GM19463 (cell line): ENCODE measurements around the gene HAUS8.
"Not testable (repeated sequence)": the region's sequence is repeated elsewhere in the genome, so short reads cannot be mapped to it uniquely, and the experiment has no call there.

Source experiments
- ATAC-seq: cut with Tn5 transposase; IDR thresholded peaks from one replicate; pipeline ENCODE4 v1.9.1; 2021; ENCODE audit warnings: mild to moderate bottlenecking, moderate library complexity; ENCODE audit not compliant: unreplicated experiment

Gene HAUS8, protein sequence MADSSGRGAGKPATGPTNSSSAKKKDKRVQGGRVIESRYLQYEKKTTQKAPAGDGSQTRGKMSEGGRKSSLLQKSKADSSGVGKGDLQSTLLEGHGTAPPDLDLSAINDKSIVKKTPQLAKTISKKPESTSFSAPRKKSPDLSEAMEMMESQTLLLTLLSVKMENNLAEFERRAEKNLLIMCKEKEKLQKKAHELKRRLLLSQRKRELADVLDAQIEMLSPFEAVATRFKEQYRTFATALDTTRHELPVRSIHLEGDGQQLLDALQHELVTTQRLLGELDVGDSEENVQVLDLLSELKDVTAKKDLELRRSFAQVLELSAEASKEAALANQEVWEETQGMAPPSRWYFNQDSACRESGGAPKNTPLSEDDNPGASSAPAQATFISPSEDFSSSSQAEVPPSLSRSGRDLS

DNA sequence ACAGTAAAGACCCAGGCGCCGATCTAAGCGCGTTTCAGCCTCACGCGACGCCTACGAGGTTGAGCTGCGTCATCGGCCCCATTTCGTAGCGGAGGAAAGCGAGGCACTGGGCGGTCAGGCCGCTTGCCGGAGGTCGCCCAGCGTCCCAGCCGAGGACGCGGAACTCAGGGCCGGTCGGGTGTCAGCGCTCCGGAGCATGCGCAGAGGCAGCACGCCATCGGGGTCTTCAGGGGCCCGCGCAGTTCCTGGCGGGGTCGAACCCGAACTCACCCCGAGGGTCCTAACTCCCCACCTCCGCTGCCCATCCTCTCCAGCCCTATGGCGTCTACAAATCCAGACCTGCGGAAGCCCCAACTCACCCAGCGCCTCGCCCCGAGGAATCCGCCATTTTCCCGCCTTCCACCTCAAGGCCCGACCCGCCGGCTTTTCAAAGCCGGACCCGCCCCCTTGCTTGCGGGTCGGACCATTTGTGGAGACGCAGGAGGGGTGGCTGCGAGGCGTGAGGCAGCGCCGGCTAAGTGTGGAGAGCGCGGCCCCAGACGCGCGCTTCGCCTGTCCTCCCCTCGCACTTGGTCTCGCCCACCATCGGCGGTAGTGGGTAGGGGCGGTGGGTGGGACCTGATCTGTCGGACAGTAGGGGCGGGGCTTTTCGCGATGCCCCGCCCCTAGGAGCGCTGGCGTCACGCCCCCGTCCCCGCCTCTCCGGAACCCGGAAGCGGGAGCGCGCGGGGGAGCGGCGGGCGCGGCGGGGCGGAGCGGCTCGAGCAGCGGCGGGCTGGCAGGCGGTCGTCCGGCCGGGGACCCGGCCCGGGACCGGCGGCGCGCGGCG lies at the start of gene HAUS8, which contains the start of gene MYO9B:
Gene HAUS8 (minus strand): TSS at position 418 of the 829 bp plus-strand sequence. CDS start 30 bp downstream, at position 388.
Gene MYO9B (plus strand): TSS at position 743 of the 829 bp plus-strand sequence. CDS start 25,941 bp downstream, outside the sequence.
- ATAC-seq: peak; percentile 78

DNA sequence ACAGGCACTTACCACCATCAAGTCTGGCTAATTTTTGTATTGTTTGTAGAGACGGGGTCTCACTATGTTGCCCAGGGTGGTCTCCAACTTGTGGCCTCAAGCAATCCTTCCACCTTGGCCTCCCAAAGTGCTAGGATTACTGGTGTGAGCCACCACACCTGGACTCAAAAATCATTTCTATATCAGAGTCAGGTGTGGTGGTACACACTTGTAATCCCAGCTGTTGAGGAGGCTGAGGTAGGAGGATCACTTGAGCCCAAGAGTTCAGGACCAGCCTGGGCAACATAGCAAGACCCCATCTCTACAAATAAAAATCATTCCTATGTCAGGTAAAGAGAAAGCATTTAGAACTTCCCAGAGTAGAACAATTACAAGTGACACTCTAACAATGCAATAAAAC lies 48.8 kb upstream of the HAUS8 start:
- no peak for ATAC-seq

DNA sequence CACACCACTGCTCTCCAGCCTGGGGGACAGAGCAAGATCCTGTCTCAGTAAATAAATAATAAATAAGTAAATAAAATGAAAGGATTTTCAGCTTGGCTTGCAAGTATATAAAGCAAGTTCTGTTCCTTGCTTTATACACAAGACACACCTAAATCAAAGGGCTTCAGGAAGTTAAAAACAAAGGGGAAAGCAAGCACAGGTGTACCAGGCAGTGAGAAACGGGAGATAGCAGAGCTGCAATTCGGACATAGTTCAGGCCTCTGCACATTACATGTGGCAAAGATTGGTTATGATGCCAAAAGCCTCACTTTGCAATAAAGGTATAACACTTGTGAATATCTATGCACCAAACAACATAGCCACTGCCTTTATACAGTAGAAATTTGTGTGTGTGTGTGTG lies 47.8 kb upstream of the HAUS8 start:
- ATAC-seq: no peak

DNA sequence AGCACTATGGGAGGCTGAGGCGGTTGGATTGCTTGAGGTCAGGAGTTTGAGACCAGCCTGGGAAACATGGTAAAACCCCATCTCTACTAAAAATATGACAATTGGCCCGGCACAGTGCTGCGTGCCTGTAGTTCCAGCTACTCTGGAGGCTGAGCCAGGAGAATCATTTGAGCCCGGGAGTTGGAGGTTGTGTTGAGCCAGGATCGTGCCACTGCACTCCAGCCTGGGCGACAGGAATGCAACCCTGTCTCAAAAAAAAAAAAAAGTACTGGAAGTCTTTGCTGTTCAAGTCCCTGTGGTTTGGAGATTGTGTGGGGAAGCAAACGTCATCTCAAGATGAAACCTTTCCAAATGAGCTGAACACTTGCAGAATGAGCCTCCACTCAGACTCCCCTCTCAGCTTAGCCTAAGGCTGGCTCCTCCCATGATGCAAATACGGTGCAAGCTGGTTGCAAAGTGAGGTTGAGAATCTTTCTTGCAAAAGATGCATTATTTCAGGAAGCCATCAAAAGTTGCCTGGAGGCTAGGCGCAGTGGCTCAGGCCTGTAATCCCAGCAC lies 46.6 kb upstream of the HAUS8 start:
- no peak for ATAC-seq

DNA sequence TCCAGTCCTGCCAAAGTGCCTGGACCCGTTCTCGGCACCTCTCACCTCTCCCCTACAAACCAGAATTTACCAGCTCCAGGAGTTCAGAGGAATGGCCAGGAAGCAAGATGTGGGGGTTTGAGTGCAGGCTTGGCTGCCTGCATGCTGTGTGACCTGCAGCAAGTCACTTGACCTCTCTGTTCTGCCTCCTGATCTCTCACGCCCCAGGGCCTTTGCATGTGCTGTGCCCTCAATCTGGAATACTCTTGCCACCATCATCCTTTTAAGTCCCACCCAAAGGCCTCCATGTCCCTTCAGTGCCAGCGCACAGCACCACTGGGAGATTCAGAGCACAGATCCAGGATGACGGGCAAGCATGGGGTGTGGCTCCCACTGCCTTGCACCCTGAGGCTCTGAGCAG lies 43.7 kb upstream of the HAUS8 start:
- no peak for ATAC-seq

DNA sequence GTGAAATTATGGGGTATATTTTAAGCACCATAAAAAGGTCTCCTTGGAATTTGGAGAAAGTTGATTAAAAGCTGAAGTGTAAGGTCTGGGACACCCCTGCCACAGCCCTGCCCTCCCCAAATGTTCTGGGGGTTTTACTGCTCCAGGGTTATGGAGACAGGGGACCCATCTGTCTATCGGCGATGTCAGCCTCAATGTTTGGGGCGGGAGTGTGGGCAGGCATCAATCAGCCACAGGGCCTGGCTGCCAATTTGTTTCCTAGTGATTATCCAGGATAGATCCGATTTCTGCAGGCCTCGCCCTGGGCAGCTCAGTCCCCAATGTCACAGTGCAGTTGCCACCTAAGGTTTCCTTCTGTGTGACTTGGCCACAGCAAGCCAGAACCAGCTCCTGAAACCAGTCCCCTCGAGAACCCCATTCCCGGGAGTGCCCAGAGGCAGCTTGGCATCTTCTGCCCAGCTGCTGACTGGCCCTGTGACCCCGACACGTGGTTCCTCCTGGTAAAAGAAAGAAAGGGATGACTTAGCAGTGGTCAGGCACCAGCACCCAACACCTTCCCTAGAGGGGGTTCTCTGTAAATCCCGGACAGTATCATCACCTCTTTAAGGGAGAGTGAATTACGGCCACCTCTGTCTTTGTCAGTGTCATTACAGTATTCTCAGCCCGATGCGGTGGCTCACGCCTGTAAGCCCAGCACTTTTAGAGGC lies 41.9 kb upstream of the HAUS8 start:
- ATAC-seq: no peak

DNA sequence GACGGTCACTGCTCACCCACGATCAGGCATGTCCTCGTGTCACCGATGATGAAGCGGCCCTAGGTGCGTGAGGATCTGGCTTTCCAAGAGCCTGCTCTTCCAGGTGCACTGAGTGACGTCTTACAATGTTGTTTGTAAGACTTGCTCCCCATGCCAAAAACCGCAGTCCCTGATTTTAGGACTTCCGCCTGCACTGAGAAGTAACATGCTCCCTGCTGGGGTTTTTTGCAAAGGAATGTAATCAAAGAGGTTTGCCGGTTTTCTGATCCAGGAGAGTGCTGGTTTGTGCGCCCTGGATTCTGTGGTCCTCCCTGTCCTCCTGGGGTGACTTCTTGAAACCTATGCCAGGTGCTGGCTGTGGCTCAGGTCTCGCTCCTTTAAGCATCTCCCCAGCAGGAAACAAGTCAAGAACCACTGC lies 39.2 kb upstream of the HAUS8 start:
- ATAC-seq: no peak

DNA sequence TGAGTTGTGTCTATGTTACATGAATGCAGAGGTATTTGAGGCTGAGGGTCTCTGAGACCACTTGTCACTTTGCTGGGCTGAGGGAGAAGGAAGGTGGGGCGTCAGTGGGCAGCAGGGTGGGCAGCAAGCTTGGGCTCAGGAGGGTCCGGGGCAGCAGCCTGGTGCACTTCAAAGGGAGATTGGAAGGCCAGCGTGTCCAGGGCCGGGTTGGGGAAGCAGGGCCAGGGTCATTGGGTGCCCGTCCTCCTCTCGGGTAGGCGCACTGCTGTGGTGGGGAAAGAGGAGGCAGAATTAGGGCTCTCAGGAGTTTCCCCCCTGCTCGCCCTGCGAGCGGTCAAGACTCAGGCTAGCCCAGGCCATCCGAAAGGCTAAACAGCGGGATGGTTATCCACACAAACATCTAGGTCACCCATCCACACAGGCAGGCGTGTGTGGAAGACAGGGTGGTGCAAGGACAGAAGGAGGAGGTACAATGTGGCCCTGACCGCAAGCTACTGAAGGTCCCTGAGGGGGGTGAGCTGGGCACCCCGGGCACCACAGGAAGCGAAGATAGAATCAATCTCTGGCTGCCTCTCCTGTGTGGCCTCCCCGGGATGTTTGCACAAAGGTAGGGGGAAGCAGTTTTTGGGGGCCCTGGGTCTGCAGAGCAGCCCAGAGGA lies 38.0 kb upstream of the HAUS8 start:
- ATAC-seq: no peak

DNA sequence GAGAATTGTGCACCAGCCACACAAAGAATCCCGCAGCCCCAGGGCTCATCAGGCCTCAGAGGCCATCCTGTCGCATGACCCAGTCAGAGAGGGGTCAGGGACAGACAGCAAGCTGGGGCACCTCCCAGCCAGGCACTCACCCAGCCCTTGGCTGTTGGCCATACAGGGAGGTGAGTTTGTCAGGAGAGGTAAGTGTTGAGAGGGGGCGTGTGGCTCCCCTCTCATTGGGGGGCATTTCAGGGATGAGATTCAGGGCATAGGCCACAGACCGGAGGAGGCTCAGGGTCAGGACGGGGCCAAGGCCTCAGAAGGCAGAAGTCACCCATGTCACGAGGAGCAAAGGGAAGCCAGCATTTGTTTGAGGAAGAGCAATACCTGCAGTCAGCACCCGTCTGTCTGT lies 37.4 kb upstream of the HAUS8 start:
- no peak for ATAC-seq

DNA sequence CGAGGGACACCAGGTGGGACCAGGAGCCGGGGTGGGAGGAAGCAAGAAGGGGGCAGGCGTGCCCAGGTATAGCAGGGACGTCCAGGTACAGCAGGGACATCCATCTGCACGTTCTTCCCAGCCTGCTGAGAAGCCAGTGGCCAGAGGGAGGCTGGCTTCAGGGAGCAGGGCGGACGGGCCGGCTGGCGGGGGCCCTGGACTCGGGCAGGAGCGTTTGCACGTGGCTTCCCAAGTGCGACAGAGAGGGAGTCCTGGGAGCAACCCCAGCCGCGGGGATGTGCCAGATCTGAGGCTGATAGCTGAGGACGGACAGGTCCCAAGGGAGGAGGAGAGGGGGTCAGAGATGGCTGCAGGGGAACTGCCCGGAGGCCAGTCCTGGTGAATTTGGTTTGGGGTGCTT lies 37.0 kb upstream of the HAUS8 start:
- no peak for ATAC-seq

DNA sequence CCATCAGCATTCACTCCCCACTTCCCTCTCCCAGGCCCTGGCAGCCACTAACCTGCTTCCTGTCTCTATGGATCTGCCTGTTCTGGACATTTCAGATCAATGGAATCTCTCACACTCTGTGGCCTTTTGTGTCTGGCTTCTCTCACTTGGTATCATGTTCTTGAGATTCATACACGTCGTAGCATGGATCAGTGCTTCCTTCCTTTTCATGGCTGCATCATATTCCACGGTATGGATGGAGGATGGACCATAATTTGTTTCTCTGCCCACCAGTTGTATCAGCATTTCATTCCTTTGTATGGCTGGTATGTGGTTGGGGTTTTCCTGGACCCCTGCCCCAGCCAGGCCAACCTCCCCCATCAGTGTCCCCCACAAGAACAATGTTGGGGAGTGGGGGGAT lies 36.5 kb upstream of the HAUS8 start:
- ATAC-seq: no peak

DNA sequence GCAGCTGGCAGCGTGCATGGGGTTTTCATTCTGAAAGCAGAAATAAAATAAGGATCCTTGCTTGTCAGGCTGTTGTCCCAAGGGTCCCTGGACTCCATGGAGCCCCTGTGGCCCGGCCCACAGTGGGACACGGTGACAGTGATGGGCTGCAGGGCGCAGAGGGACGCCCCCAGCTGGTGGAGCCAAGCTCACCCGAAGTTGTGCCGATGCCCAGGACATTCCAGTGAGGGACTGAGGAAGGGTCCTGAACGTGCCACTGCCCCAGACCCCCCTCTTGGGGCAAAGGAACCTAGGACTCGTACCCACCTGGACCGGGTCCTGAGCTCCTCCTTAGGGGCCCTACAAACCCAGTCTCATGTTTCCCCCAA lies 35.3 kb upstream of the HAUS8 start:
- no peak for ATAC-seq

DNA sequence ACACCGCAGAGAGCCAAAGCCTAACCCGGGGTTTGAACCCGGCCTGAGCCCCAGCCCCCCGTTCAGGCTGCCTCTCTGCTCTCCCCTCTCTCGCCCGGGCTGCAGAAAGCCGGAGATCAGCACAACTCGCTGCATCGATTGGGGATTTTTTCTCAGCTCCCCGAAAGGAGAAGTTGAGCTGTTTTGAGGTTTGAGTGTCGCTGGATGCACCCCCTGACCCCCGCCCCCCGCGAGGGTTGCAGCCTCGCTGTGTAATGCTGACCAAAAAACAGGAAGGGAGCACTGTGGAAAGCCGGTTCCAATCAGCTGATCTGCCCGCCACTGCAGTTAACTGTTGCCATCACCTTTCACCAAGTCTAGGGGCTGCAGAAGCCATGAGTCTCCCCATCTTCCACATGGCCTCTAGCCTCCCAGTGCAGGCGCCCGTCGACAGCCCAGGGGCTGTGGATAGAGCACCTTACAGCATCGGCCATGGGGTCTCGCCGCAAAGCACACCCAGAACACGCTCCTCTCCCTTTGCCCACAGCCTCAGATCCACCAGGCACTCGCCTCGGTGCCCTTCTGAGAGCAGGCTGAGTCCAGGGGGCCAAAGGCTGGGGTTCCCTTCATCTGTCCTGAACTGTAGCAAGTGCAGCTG lies 34.8 kb upstream of the HAUS8 start:
- ATAC-seq: peak; percentile 70

DNA sequence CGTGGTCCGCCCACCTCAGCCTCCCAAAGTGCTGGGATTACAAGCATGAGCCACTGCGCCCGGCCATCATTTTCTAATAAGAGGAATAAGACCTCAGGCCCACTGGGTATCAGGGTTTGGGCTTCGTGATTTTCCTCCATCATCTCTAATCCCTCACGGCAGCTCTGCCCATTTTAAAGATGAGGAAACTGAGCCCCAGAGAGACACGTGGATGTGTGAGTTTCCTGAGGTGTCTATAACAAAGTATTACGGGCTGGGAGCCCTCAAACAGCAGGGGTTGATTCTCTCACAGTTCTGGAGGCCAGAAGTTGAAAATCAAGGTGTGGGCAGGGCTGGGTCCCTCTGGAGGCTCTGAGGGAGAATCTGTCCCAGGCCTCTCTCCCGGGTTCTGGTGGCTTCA lies 34.0 kb upstream of the HAUS8 start:
- ATAC-seq: no peak

DNA sequence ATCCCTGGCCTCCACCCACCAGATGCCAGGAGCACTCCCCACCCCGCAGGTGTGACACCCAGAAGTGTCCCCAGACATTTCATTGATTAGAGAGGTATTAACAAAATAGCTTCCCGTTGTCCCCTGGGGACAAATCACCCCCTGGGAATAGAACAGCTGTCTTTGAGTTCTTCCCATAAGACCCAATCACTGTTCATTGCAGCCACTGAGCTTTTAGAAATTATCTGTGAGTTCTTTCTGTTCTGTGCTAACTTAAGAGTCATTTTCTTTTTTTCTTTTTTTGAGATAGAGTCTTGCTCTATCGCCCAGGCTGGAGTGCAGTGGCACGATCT lies 33.2 kb upstream of the HAUS8 start:
- no peak for ATAC-seq

DNA sequence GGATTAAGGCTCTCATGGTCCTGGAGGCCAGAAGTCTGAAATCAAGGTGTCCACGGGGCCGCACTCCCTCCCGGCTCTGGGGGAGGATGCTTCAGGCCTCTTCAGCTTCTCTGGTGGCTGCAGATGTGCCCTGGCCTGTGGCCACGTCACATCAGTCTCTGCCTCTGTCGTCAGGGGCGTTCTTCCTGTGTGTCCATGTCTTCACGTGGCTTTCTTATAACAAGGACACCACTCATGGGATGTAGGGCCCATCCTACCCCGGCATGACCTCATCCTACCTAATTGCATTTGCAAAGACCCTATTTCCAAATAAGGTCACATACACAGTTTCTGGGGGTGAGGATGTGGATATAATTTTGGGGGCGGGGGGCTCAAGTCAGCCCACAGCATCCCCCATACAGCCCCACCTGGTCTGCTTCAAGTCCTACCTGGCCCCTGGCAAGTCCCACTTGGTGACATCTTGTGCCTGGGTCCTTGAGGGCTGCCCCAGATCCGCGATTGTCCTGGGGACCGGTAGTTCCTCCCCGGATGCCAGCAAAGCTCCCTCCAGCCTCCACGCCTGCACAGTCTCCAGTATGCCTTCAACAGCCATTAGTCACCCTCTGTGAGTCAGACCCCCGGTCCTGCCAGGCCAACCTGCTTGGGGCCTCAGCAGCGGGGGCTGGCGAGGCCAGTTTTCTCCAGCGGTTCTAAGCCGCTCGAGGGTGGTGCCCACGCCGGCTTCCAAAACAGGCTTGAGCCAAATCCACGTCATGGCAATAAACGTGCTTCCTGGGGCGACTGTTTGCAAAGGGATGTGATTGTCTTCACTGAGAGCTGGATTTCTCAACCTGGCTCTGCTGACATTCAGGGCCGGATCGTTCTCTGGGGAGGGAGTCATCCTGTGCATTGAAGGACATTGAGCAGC lies 32.5 kb upstream of the HAUS8 start:
- ATAC-seq: no peak

DNA sequence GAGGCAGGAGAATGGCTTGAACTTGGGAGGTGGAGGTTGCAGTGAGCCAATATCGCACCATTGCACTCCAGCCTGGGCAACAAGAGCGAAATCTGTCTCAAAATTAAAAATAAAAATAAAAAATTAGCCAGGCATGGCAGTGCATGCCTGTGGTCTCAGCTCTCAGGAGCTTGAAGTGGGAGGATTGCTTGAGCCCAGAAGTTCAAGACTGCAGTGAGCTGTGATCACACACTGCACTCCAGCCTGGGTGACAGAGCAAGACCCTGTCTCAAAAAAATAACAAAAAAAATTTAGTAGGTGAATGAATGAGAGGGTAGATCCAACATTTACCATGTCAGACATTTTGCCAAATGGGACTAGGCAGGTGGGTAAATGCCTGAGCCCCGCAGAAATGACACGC lies 31.7 kb upstream of the HAUS8 start:
- ATAC-seq: not testable (repeated sequence)

DNA sequence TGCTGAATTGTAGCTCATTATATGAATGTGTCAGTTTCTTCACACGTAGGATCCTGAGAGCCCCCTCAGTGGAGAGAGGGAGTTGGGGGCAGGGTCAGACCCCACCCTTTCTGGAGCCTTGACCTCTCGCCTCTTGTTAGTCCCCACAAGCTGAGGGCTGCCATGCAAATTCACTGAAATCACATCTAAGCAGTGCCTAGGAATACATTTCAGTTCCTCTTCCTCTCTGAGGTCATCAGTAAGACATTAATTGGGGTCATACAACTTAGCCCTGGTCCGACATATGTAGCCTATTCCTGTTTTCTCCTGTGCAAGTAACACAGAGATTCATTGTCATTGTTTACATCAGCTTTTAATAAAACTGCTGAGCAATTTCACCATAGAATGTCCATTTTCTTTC lies 30.3 kb upstream of the HAUS8 start:
- no peak for ATAC-seq

DNA sequence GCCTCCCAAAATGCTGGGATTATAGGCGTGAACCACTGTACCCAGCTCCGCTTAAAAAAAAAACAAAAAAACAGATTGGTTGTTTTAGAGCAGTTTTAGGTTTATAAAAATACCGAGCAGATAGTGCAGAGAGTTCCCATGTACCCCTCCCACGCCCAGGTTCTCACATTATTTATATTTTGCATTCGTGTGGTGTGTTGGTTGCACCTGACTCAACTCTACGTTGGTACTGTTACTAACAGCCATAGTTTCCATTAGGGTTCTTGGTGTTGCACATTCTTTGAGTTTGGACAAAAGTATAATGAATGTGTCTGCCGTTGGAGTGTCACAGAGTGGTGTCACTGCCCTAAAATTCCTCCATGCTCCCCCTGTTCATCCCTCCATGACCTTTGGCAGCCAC lies 29.4 kb upstream of the HAUS8 start:
- no peak for ATAC-seq
